ENCODE measurements around the gene FN1. TPM values are rescaled to one million over a fixed set of nuclear protein-coding genes. Genes with fewer than 3 reads are reported as not detected.

The FN1 gene
- polyA plus RNA-seq, 1 of the 3 experiments (the other 2 are of a cell fraction) = 1,671 TPM

DNA sequence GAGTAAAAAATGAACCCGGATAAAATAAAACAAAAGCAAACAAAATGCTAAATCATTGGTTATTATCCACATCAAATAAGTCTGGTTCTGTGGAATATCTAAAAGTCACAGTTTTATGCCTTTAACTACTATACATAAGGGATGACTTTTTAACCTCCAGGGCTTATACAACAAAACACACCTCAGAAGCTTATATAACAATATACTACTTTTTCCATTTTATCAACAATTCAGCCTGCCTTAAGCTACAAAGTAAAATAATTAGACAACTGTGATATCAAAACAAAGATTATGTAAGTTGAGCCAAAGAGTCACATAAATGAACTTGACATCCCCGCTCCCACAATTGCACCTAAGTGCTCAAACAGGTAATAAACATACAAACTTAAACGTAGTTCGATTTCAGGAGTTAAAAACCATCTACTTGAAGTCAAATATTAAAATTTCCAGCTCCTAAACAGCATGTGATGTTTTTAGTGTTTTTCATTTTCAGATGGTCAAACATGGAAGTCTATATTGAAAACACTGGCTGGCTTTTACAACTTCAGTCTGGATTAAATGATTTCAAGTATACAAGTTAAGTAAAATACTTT is 69.3 kb downstream of the FN1 start:
- POLR2A ChIA-PET = no interaction called here
- Histone ChIP-seq H3K4me1 (ENCODE audit: control insufficient read depth in 1 of 2, insufficient read depth in 2 of 2, low read depth in 1 of 2, low read length in 1 of 2) (peaks cover 0 to 3% of the 10 kb centered on the region in 2 experiments; a peak in 3 of 4 replicates), H3K79me2 (ENCODE audit: insufficient read depth) (peaks cover 24% of the 10 kb centered on the region), H3F3A (replicated peaks; ENCODE audit: insufficient read depth) (peaks cover 98% of the 10 kb centered on the region), H2AFZ (ENCODE audit: low read depth) (no peak overlapping the region), H3K4me3 (ENCODE audit: low read depth in 2 of 2, low read length in 1 of 2) (no peak overlapping the region), H3K9ac (no peak overlapping the region), H3K9me3 (no peaks in the 10 kb centered on the region), H3K27ac (ENCODE audit: low read depth in 2 of 2, low read length in 1 of 2) (peak overlapping the region in 1 of 2 experiments; percentile 57; a peak in 2 of 4 replicates), H3K4me2 (no peak overlapping the region), H3K27me3 (ENCODE audit: insufficient read depth) (no peaks in the 10 kb centered on the region), H4K20me1 (ENCODE audit: insufficient read depth) (peaks cover 87% of the 10 kb centered on the region), H3K36me3 (replicated peaks in 1 of 2; ENCODE audit: control insufficient read depth in 1 of 2, insufficient read depth in 2 of 2, low read length in 1 of 2) (peaks cover 84 to 98% of the 10 kb centered on the region in 2 experiments), H3K9me2 (no peaks in the 10 kb centered on the region)
- no peak for DNase-seq
- TF ChIP-seq, protein P1, sequence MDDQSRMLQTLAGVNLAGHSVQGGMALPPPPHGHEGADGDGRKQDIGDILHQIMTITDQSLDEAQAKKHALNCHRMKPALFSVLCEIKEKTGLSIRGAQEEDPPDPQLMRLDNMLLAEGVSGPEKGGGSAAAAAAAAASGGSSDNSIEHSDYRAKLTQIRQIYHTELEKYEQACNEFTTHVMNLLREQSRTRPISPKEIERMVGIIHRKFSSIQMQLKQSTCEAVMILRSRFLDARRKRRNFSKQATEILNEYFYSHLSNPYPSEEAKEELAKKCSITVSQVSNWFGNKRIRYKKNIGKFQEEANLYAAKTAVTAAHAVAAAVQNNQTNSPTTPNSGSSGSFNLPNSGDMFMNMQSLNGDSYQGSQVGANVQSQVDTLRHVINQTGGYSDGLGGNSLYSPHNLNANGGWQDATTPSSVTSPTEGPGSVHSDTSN (IDR thresholded peaks at IDR 0.05) = no peak
- TF ChIP-seq GABPA (IDR thresholded peaks at IDR 0.05; ENCODE audit: low read depth) (no peak), RXRA (IDR thresholded peaks at IDR 0.05; ENCODE audit: borderline replicate concordance, low read depth) (no peak), ELF1 (IDR thresholded peaks at IDR 0.05) (no peak), JUND (IDR thresholded peaks at IDR 0.05) (no peak), NFIC (IDR thresholded peaks at IDR 0.05; ENCODE audit: borderline replicate concordance) (no peak), CHD2 (IDR thresholded peaks at IDR 0.05; ENCODE audit: low read length, partially characterized antibody) (no peak), POLR2AphosphoS5 (IDR thresholded peaks at IDR 0.05; ENCODE audit: low read depth, low read length) (no peak), NRF1 (IDR thresholded peaks at IDR 0.05; ENCODE audit: low read depth, low read length) (no peak), SMC3 (IDR thresholded peaks at IDR 0.05; ENCODE audit: low read depth, low read length) (no peak), FOXJ3 (CRISPR knock-in tag; IDR thresholded peaks at IDR 0.05) (no peak), RCOR1 (IDR thresholded peaks at IDR 0.05; ENCODE audit: low read length) (no peak), MXI1 (IDR thresholded peaks at IDR 0.05; ENCODE audit: low read depth, low read length) (no peak)
- TF ChIP-seq, protein P2, sequence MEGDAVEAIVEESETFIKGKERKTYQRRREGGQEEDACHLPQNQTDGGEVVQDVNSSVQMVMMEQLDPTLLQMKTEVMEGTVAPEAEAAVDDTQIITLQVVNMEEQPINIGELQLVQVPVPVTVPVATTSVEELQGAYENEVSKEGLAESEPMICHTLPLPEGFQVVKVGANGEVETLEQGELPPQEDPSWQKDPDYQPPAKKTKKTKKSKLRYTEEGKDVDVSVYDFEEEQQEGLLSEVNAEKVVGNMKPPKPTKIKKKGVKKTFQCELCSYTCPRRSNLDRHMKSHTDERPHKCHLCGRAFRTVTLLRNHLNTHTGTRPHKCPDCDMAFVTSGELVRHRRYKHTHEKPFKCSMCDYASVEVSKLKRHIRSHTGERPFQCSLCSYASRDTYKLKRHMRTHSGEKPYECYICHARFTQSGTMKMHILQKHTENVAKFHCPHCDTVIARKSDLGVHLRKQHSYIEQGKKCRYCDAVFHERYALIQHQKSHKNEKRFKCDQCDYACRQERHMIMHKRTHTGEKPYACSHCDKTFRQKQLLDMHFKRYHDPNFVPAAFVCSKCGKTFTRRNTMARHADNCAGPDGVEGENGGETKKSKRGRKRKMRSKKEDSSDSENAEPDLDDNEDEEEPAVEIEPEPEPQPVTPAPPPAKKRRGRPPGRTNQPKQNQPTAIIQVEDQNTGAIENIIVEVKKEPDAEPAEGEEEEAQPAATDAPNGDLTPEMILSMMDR (IDR thresholded peaks at IDR 0.05) = no peak
- TF ChIP-seq, protein P3, sequence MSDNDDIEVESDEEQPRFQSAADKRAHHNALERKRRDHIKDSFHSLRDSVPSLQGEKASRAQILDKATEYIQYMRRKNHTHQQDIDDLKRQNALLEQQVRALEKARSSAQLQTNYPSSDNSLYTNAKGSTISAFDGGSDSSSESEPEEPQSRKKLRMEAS (IDR thresholded peaks at IDR 0.05; ENCODE audit: low read depth) = no peak
- TF ChIP-seq, protein P4, sequence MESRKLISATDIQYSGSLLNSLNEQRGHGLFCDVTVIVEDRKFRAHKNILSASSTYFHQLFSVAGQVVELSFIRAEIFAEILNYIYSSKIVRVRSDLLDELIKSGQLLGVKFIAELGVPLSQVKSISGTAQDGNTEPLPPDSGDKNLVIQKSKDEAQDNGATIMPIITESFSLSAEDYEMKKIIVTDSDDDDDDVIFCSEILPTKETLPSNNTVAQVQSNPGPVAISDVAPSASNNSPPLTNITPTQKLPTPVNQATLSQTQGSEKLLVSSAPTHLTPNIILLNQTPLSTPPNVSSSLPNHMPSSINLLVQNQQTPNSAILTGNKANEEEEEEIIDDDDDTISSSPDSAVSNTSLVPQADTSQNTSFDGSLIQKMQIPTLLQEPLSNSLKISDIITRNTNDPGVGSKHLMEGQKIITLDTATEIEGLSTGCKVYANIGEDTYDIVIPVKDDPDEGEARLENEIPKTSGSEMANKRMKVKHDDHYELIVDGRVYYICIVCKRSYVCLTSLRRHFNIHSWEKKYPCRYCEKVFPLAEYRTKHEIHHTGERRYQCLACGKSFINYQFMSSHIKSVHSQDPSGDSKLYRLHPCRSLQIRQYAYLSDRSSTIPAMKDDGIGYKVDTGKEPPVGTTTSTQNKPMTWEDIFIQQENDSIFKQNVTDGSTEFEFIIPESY (IDR thresholded peaks at IDR 0.05; ENCODE audit: borderline replicate concordance, low read depth) = no peak
- 99% methylated on average over 4 of the region's 4 CpGs for WGBS (ENCODE audit: low lambda C conversion rate)
- CTCF ChIA-PET = no interaction called here

Data from SK-N-SH (cell line).